ENCODE data around the gene TXNRD2. TPM values are rescaled to one million over a fixed set of nuclear protein-coding genes. Genes with fewer than 3 reads are reported as not detected.

Gene TXNRD2
- total and polyA plus RNA-seq, 2 experiments from 2014 or later: 11.2 to 12.4 TPM

DNA sequence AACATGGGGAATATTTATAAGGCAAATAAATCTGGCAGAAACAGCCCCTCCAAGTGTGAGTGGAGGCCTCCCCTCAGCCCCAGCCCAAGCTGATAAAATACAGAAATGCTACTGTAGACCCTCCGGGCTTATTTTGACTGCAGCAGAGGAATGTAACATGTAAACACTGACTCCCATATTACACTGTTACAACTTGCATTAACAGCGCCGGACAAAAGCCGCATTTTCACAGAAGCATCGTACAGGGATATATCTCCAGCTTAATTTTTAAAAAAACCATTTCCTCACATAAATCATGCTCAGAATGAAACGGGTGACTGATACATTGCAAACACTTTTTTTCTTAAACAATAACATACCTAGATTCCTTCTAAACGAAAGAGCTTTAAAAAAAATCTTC is 36.7 kb downstream of the TXNRD2 start:
- H2AFZ ChIP-seq: no peak overlapping the region
- H4K20me1 ChIP-seq (replicated peaks; ENCODE audit: insufficient read depth): 0 out of 2 replicates have a peak, but pooled peaks cover 3% of the 10 kb centered on the region
- H3K4me2 ChIP-seq: no peak overlapping the region
- H3K36me3 ChIP-seq (ENCODE audit: insufficient read depth): no peaks in the 10 kb centered on the region
- H3K4me3 Mint-ChIP-seq: no peak overlapping the region
- H3K79me2 ChIP-seq (replicated peaks; ENCODE audit: insufficient read depth): no peaks in the 10 kb centered on the region
- peaks cover 22% of the 10 kb centered on the region for H3K4me1 Mint-ChIP-seq
- peaks cover 3% of the 10 kb centered on the region; the same call in 1 of the 3 replicates for H3K9me3 Mint-ChIP-seq
- H3K27ac Mint-ChIP-seq: no peak overlapping the region
- ATAC-seq (no peak), DNase-seq (ENCODE audit: low spot score) (no peak)
- H3K4me3 ChIP-seq: no peak overlapping the region
- H3K36me3 Mint-ChIP-seq (ENCODE audit: low read depth): peaks cover 3% of the 10 kb centered on the region; the same call in 1 of the 3 replicates
- TF ChIP-seq, protein P1, sequence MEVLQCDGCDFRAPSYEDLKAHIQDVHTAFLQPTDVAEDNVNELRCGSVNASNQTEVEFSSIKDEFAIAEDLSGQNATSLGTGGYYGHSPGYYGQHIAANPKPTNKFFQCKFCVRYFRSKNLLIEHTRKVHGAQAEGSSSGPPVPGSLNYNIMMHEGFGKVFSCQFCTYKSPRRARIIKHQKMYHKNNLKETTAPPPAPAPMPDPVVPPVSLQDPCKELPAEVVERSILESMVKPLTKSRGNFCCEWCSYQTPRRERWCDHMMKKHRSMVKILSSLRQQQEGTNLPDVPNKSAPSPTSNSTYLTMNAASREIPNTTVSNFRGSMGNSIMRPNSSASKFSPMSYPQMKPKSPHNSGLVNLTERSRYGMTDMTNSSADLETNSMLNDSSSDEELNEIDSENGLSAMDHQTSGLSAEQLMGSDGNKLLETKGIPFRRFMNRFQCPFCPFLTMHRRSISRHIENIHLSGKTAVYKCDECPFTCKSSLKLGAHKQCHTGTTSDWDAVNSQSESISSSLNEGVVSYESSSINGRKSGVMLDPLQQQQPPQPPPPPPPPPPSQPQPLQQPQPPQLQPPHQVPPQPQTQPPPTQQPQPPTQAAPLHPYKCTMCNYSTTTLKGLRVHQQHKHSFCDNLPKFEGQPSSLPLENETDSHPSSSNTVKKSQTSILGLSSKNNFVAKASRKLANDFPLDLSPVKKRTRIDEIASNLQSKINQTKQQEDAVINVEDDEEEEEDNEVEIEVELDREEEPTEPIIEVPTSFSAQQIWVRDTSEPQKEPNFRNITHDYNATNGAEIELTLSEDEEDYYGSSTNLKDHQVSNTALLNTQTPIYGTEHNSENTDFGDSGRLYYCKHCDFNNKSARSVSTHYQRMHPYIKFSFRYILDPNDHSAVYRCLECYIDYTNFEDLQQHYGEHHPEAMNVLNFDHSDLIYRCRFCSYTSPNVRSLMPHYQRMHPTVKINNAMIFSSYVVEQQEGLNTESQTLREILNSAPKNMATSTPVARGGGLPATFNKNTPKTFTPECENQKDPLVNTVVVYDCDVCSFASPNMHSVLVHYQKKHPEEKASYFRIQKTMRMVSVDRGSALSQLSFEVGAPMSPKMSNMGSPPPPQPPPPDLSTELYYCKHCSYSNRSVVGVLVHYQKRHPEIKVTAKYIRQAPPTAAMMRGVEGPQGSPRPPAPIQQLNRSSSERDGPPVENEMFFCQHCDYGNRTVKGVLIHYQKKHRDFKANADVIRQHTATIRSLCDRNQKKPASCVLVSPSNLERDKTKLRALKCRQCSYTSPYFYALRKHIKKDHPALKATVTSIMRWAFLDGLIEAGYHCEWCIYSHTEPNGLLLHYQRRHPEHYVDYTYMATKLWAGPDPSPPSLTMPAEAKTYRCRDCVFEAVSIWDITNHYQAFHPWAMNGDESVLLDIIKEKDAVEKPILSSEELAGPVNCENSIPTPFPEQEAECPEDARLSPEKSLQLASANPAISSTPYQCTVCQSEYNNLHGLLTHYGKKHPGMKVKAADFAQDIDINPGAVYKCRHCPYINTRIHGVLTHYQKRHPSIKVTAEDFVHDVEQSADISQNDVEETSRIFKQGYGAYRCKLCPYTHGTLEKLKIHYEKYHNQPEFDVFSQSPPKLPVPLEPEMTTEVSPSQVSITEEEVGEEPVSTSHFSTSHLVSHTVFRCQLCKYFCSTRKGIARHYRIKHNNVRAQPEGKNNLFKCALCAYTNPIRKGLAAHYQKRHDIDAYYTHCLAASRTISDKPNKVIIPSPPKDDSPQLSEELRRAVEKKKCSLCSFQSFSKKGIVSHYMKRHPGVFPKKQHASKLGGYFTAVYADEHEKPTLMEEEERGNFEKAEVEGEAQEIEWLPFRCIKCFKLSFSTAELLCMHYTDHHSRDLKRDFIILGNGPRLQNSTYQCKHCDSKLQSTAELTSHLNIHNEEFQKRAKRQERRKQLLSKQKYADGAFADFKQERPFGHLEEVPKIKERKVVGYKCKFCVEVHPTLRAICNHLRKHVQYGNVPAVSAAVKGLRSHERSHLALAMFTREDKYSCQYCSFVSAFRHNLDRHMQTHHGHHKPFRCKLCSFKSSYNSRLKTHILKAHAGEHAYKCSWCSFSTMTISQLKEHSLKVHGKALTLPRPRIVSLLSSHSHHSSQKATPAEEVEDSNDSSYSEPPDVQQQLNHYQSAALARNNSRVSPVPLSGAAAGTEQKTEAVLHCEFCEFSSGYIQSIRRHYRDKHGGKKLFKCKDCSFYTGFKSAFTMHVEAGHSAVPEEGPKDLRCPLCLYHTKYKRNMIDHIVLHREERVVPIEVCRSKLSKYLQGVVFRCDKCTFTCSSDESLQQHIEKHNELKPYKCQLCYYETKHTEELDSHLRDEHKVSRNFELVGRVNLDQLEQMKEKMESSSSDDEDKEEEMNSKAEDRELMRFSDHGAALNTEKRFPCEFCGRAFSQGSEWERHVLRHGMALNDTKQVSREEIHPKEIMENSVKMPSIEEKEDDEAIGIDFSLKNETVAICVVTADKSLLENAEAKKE (CRISPR knock-in tag; IDR thresholded peaks at IDR 0.05): no peak
- TF ChIP-seq CTCF (conservative IDR thresholded peaks at IDR 0.05; ENCODE audit: low read depth in 2 of 2) (no peak), POLR2AphosphoS5 (IDR thresholded peaks at IDR 0.05; ENCODE audit: low read depth) (no peak), EZH2phosphoT487 (IDR thresholded peaks at IDR 0.05; ENCODE audit: unreplicated experiment) (no peak), NANOG (IDR thresholded peaks at IDR 0.05; ENCODE audit: borderline replicate concordance) (no peak), EZH2 (IDR thresholded peaks at IDR 0.05; ENCODE audit: low read depth, unreplicated experiment) (no peak)
- TF ChIP-seq, protein P2, sequence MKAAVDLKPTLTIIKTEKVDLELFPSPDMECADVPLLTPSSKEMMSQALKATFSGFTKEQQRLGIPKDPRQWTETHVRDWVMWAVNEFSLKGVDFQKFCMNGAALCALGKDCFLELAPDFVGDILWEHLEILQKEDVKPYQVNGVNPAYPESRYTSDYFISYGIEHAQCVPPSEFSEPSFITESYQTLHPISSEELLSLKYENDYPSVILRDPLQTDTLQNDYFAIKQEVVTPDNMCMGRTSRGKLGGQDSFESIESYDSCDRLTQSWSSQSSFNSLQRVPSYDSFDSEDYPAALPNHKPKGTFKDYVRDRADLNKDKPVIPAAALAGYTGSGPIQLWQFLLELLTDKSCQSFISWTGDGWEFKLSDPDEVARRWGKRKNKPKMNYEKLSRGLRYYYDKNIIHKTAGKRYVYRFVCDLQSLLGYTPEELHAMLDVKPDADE (IDR thresholded peaks at IDR 0.05): no peak
- no peaks in the 10 kb centered on the region; the same call in 1 of the 2 replicates for H3K4me1 ChIP-seq (ENCODE audit: insufficient read depth)
- no peaks in the 10 kb centered on the region for H3K27me3 ChIP-seq (ENCODE audit: insufficient read depth)
- H3K27me3 Mint-ChIP-seq (ENCODE audit: insufficient read depth, low read depth, poor library complexity): peaks cover 9% of the 10 kb centered on the region
- no peaks in the 10 kb centered on the region for H3K9me2 ChIP-seq (ENCODE audit: insufficient read depth)
- 0 out of 2 replicates have a peak, but pooled peaks cover 2% of the 10 kb centered on the region for H3F3A ChIP-seq (replicated peaks; ENCODE audit: low read depth)
- H3K27ac ChIP-seq (ENCODE audit: low read depth): no peak overlapping the region
